ENCODE measurements around the gene HEPHL1.
"Not testable (repeated sequence)": the region's sequence is repeated elsewhere in the genome, so short reads cannot be mapped to it uniquely, and the experiment has no call there.

HEPHL1 gene

DNA sequence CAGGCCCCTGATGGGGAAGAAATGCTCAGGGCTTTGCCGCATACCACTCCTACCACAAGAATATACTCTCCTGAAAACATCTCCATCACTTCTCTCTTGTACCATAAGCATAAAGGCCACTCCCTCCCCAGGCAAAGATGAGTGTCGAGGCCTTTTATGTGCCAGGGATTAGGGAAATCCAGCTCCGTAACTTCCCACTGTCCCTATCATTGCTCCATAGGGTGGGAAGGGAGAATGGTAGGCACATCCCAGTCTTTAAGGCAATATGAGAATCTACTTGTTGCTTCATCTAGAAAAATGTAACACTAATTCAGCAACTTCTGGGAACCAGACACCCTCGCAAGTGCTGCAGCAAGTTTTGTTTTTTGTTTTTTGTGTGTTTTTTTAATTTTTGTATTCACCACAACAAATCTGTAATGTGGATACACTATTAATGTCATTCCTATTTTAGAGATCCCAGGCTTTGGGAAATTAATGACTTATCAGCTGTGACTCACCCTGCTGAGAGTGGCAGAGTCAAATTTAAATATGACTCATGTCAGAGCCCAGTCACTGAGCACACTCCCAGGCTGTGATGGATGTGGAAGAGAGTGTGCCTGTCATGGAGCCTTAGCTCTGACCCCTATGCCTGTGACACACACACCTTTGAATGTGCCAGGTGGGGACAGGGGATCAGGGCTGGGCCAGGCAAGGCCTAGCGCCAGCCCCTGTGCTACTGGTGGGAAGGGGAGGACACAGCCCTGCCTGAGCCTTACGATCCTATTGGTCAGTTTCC is 130.9 kb downstream of the HEPHL1 start:
- DNase-seq (ENCODE audit: low spot score): no peak

DNA sequence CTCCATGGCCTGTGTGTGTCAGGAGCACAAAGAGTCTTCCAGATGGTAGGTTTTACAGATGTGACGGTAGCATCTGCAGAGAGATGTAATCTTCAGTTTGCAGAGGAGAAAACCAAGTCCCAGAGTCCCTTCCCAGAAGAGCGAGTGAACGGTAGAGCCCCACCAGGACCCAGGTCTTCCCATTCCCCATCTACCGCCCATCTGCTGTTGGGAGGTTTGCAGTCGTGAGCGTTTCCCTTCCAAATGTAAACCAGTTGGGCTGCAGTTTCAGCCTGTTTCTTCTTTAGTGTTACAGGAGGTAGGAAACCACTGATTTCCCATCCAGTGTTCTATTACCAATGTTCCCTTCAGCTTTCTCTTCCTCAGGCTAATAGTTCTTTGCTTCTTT is 131.5 kb downstream of the HEPHL1 start:
- DNase-seq (ENCODE audit: low spot score): no peak

DNA sequence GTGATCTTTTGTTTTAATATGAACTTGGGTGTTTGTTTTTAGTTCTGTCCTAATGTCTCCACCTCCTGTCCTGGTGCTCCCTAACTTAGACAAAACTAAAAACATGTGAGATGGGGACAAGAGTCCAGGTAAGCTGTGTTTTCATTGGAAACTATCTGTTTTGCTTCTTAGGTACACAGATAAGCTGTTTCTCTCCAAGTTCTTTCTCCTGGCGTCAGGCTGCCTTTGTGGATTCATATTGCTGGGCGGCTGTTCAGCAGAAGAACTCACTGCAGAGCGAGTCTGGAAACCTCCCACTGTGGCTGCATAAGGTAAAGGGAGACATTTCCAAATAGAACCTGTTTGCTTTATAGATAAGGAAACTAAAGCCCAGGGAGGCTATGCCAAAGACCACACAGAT is 132.2 kb downstream of the HEPHL1 start:
- no peak for DNase-seq (ENCODE audit: low spot score)

DNA sequence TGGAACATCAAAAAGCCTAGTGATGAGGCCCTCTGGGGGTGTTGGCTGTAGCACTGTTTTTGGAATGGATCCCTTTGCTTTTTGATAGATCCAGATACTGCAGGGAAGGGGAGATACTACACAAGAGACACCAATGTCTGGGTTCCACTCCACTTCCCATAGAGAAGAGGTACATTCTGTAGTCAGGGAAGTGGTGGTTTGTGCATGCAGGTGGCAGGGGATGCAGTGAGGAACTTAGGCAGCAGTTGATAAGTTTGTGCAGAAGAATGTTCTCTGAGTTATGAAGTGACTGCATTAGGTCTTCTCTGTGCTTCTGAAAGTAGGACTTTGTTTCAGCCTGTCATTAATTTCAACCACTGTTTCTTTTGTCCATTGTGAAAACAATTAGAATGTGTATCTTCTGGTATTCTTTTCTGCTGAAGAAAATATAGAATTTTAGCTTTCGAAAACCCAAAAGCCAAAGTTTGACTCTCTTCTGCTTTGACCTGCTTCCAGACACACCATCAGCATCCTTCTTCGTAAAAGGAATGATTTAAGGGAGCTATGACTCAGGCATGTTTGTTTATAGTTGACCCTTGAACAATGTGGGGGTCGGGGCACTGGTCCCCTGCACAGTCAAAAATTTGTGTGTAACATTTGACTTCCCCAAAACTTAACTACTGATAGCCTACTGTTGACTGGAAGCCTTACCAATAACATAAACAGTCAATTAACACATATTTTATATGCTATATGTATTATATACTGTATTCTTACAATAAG is 133.1 kb downstream of the HEPHL1 start:
- no peak for DNase-seq (ENCODE audit: low spot score)

DNA sequence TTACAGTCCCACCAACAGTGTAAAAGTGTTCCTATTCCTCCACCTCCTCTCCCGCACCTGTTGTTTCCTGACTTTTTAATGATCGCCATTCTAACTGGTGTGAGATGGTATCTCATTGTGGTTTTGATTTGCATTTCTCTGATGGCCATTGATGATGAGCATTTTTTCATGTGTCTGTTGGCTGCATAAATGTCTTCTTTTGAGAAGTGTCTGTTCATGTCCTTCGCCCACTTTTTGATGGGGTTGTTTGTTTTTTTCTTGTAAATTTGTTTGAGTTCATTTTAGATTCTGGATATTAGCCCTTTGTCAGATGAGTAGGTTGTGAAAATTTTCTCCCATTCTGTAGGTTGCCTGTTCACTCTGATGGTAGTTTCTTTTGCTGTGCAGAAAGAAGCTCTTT is 136.2 kb downstream of the HEPHL1 start:
- not testable (repeated sequence) for DNase-seq (ENCODE audit: low spot score)

All from D341Med (cell line).